HG03095 (cell line): Measurements from ENCODE around the gene MATN4.

Experiments used
- ATAC-seq: cut with Tn5 transposase; IDR thresholded peaks from one replicate; pipeline ENCODE4 v1.9.1; 2021; ENCODE audit warnings: moderate library complexity; ENCODE audit not compliant: unreplicated experiment

MATN4 gene

GRCh38 chr20:45315672-45316071 lies 7.6 kb upstream of the MATN4 start:
- no peak for ATAC-seq

GRCh38 chr20:45313943-45314342 lies 5.8 kb upstream of the MATN4 start:
- ATAC-seq = no peak

GRCh38 chr20:45313065-45313695 lies 5.1 kb upstream of the MATN4 start:
- ATAC-seq = no peak

- ATAC-seq = no peak
These were observed 4.1 kb upstream of the MATN4 start for GRCh38 chr20:45312241-45312640.

- ATAC-seq = no peak
These were observed 3.6 kb upstream of the MATN4 start for GRCh38 chr20:45311589-45312211.

- ATAC-seq = no peak
These were observed 976 bp upstream of the MATN4 start for GRCh38 chr20:45309075-45309474.

GRCh38 chr20:45307076-45307640 lies 941 bp downstream of the MATN4 start:
- ATAC-seq = no peak

- no peak for ATAC-seq
These were observed 1.6 kb downstream of the MATN4 start, which contains the start of gene RBPJL for GRCh38 chr20:45306431-45306982. Gene RBPJL, plus strand, starts transcription at chr20:45306840. Its CDS starts 83 bp downstream, at chr20:45306923.

GRCh38 chr20:45305262-45305661 lies 2.8 kb downstream of the MATN4 start:
- no peak for ATAC-seq

- no peak for ATAC-seq
These were observed 3.6 kb downstream of the MATN4 start for GRCh38 chr20:45304464-45304999.

GRCh38 chr20:45303586-45304463 lies 4.3 kb downstream of the MATN4 start:
- no peak for ATAC-seq

GRCh38 chr20:45301824-45302271 lies 6.3 kb downstream of the MATN4 start:
- ATAC-seq = no peak

- ATAC-seq = no peak
These were observed 7.1 kb downstream of the MATN4 start for GRCh38 chr20:45300961-45301360.

- ATAC-seq = no peak
These were observed 8.3 kb downstream of the MATN4 start for GRCh38 chr20:45299786-45300185.

- no peak for ATAC-seq
These were observed 10.2 kb downstream of the MATN4 start for GRCh38 chr20:45297786-45298497.

- no peak for ATAC-seq
These were observed 13.4 kb downstream of the MATN4 start for GRCh38 chr20:45294659-45295058.

- no peak for ATAC-seq
These were observed 14.1 kb downstream of the MATN4 start for GRCh38 chr20:45294003-45294368.

GRCh38 chr20:45293041-45294002 lies 14.8 kb downstream of the MATN4 start:
- peak; percentile 66 for ATAC-seq

GRCh38 chr20:45292343-45292742 lies 15.8 kb downstream of the MATN4 start:
- ATAC-seq = no peak
